Calu3 (cell line): Measurements from ENCODE around the gene TUBB4A. TPM values are rescaled to one million over a fixed set of nuclear protein-coding genes. Genes with fewer than 3 reads are reported as not detected.
"Not testable (repeated sequence)": the region's sequence is repeated elsewhere in the genome, so short reads cannot be mapped to it uniquely, and the experiment has no call there.

Source experiments
- BruUV-seq: library from RNA; stranded (reverse); fragments of 400-500 nt; replicated peaks from 2 replicates; lab custom pipeline; 2021; lab: Mats Ljungman, UMichigan
- CTCF ChIA-PET: fragments of 300-600 bp; sonication (Branson Sonifier 250); formaldehyde crosslinking; loops from one replicate; lab custom pipeline; 2022; ENCODE audit warnings: antibody characterized with exemption; lab: Charles Lee
- DNase-seq: peaks from one replicate; pipeline ENCODE4 v3.0.0; 2022
- H3K27ac Mint-ChIP-seq: one replicate; pipeline ENCODE4 v1.8.0; 2022; ENCODE audit warnings: mixed read lengths; ENCODE audit not compliant: unreplicated experiment
- H3K27me3 Mint-ChIP-seq: one replicate; pipeline ENCODE4 v1.8.0; 2022; ENCODE audit warnings: mixed read lengths; ENCODE audit not compliant: unreplicated experiment
- H3K36me3 Mint-ChIP-seq: one replicate; pipeline ENCODE4 v1.8.0; 2022; ENCODE audit warnings: mild to moderate bottlenecking, moderate library complexity, mixed read lengths; ENCODE audit not compliant: insufficient read depth, unreplicated experiment
- H3K4me1 Mint-ChIP-seq: one replicate; pipeline ENCODE4 v1.8.0; 2022; ENCODE audit warnings: mild to moderate bottlenecking, low read depth, mixed read lengths; ENCODE audit not compliant: unreplicated experiment
- H3K4me3 Mint-ChIP-seq: one replicate; pipeline ENCODE4 v1.8.0; 2022; ENCODE audit warnings: mild to moderate bottlenecking, low read depth, moderate library complexity, mixed read lengths; ENCODE audit not compliant: unreplicated experiment
- H3K9me3 Mint-ChIP-seq: one replicate; pipeline ENCODE4 v1.8.0; 2022; ENCODE audit warnings: low read depth, mixed read lengths; ENCODE audit not compliant: unreplicated experiment
- intact Hi-C: fragments of 100-400 bp; cut with micrococcal nuclease; formaldehyde crosslinking; loops from one replicate; pipeline ENCODE4 v1.10.0; 2022; ENCODE audit not compliant: unreplicated experiment
- total RNA-seq: library from RNA; stranded (reverse); gene quantifications from 2 replicates; pipeline ENCODE4 v1.2.3, GENCODE V29; 2022
- TF ChIP-seq, protein P1 (sequence below): fragments of 200-600 bp; IDR thresholded peaks from one replicate; pipeline ENCODE4 v1.8.0; 2022; ENCODE audit warnings: antibody characterized with exemption; ENCODE audit not compliant: unreplicated experiment

TUBB4A gene
- total RNA-seq, 1 experiment from 2014 or later: 1.4 TPM

DNA sequence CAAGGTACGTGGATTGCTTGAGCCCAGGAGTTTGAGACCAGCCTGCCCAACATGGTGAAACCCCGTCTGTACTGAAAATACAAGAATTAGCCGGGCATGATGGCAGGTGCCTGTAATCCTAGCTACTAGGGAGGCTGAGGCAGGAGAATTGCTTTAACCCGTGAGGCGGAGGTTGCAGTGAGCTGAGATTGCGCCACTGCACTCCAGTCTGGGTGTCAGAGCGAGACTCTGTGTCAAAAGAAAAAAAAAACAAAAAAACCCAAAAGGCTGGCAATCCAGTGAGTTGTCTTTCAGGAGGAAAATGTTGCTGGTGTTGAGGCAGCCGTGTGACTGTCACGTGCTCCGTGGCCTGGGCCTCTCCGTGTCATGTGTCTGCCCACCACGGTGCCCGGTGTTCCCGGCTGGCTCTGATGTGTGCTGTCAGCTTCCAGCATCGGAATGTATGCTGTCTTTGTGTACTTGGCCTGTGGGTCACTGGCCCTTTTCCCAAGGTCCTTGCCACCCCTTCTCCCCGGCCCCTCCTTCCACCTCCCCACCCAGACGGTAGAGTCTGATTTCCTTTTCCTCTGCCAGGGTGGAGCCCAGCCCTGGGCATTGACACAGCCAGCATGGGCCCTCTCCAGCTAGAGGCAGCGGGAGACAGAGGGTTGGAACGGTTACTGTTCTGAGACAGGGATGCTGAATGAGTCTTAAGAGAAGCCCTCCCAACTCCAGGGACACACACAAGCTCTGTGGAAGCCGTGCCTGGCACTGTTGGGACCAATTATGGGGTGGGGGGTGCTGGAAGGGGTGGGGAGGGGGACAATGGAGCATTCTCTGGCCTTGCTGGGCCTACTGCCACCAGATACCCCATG lies 7.2 kb upstream of the TUBB4A start:
- H3K4me3 Mint-ChIP-seq: no peak overlapping the region
- no peak overlapping the region for H3K27ac Mint-ChIP-seq
- CTCF ChIA-PET: no interaction called here
- H3K4me1 Mint-ChIP-seq: no peaks in the 10 kb centered on the region
- TF ChIP-seq, protein P1, sequence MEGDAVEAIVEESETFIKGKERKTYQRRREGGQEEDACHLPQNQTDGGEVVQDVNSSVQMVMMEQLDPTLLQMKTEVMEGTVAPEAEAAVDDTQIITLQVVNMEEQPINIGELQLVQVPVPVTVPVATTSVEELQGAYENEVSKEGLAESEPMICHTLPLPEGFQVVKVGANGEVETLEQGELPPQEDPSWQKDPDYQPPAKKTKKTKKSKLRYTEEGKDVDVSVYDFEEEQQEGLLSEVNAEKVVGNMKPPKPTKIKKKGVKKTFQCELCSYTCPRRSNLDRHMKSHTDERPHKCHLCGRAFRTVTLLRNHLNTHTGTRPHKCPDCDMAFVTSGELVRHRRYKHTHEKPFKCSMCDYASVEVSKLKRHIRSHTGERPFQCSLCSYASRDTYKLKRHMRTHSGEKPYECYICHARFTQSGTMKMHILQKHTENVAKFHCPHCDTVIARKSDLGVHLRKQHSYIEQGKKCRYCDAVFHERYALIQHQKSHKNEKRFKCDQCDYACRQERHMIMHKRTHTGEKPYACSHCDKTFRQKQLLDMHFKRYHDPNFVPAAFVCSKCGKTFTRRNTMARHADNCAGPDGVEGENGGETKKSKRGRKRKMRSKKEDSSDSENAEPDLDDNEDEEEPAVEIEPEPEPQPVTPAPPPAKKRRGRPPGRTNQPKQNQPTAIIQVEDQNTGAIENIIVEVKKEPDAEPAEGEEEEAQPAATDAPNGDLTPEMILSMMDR: no peak
- no peaks in the 10 kb centered on the region for H3K9me3 Mint-ChIP-seq
- BruUV-seq: no TSS peak
- DNase-seq: no peak
- intact Hi-C loops: no loop called here
- H3K36me3 Mint-ChIP-seq: no peaks in the 10 kb centered on the region
- no peaks in the 10 kb centered on the region for H3K27me3 Mint-ChIP-seq

- H3K27ac Mint-ChIP-seq, H3K27me3 Mint-ChIP-seq, H3K9me3 Mint-ChIP-seq, H3K4me3 Mint-ChIP-seq, H3K36me3 Mint-ChIP-seq, intact Hi-C loops, DNase-seq, H3K4me1 Mint-ChIP-seq, BruUV-seq: not testable (repeated sequence)
- CTCF ChIA-PET: interaction anchor here (0.6 kb wide), 1 partner anchor 26 kb away, joined by 6 read pairs; no protein-coding TSS in a partner anchor
These were observed 6.1 kb upstream of the TUBB4A start for GRCh38 chr19:6508028-6508771.

DNA sequence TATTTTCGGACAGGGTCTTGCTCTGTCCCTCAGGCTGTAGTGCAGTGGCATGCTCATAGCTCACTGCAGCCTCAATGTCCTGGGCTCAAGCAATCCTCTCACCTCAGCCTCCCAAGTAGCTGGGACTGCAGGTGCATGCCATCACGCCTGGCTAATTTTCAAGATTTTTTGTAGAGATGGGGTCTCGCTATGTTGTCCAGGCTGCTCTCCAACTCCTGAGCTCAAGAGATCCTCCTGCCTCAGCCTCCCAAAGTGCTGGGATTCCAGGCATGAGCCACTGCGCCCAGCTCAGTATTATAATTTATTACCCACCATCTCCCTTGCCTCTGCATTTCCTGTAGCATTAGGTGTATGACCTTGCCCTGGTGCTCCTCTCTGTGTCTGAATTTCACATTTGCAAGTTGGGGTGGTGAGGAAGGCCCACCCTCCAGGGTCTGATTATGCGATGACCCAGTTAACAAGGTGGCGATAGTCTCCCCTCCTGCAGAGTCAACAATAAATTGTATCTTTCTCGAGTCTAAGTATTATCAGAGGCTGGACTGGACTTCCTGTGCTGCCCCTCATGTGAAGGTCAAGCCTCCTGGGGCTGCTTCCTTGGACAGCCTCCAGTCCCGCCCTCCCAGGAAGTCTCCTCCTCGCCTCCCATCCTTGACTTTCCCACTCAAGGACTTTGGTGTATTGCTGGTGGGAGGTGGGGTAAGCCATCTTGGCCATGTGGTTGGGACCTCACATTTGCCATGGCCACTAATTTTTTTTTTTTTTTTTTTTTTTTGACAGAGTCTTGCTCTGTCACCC lies 1.5 kb upstream of the TUBB4A start:
- no peaks in the 10 kb centered on the region for H3K9me3 Mint-ChIP-seq
- H3K4me1 Mint-ChIP-seq: no peaks in the 10 kb centered on the region
- no peak overlapping the region for H3K4me3 Mint-ChIP-seq
- peaks cover 29% of the 10 kb centered on the region for H3K27me3 Mint-ChIP-seq
- intact Hi-C loops: no loop called here
- no peak for DNase-seq
- TF ChIP-seq, protein P1: no peak
- H3K36me3 Mint-ChIP-seq: peaks cover 4% of the 10 kb centered on the region
- H3K27ac Mint-ChIP-seq: no peak overlapping the region
- BruUV-seq: no TSS peak
- CTCF ChIA-PET: no interaction called here

GRCh38 chr19:6500837-6501739 lies 1.0 kb downstream of the TUBB4A start:
- BruUV-seq: no TSS peak
- intact Hi-C loops: no loop called here
- DNase-seq: no peak
- Mint-ChIP-seq H3K36me3 (peaks cover 4% of the 10 kb centered on the region), H3K4me3 (peak overlapping the region; percentile 45), H3K9me3 (no peaks in the 10 kb centered on the region), H3K4me1 (no peaks in the 10 kb centered on the region), H3K27me3 (peaks cover 33% of the 10 kb centered on the region), H3K27ac (no peak overlapping the region)
- TF ChIP-seq, protein P1: no peak
- CTCF ChIA-PET: no interaction called here
